ENCODE data around the gene TMUB1. TPM values are rescaled to one million over a fixed set of nuclear protein-coding genes. Genes with fewer than 3 reads are reported as not detected.
A peak's percentile ranks its signal among the peaks of the same experiment; 100 is the strongest.

TMUB1 gene
- total and polyA plus RNA-seq, 9 of the 15 experiments (the other 6 are each of a cell fraction or from before 2014, with no cell fraction given): 0.14 to 241 (median 74.1) TPM

DNA sequence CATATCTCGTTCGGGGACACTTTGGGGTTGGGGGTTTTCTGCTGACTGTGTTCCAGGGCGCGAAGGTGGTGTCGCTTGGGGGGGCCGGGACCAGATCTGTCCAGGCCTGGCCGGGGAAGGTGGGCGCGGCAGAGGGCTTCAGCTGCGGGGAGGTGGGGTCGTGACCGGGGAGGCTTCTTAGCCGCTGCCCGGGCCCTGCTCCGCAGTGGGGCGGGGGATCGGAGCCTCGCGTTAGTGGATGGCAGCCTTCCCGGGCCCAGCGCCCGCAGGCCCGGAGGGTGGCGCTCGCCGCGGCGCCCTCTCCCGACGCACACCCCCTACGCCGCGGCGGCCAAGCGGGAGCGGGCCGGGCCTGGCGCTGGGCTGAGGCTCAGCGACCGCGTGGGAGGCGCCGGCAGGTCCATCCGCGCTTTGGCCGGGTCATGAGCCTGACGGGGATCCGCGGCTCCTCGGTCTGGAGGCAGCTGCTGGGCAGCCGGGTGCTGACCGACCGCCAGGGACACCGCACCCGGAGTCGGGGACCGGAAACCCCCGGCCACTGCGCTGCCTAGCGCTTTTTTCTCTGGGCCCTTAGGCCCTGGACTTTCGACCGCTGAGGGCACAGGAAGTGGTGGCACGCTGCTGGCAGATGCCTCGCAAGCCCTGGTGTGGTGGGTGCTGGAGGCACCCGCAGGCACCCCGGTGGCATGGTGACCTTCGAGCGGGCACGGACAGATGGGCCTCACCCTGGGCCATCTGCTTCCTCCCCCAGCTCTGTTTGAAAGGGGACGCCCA, 4.1 kb upstream of the TMUB1 start:
- POLR2A ChIA-PET: interaction anchor here (0.6 to 1.4 kb wide), 8 partner anchors 8 to 108 kb away, joined by 3 to 4 read pairs (median 3); partner anchors contain the start of gene ABCB8
- peak overlapping the region; percentile 29; the same call in 1 of the 2 replicates for H2AFZ ChIP-seq (ENCODE audit: low read depth, low read length)
- TF ChIP-seq PHF20 (IDR thresholded peaks at IDR 0.05; ENCODE audit: partially characterized antibody): peak; percentile 39
- TF ChIP-seq PYGO2 (tag; IDR thresholded peaks at IDR 0.05): no peak
- no peak for TF ChIP-seq CBX2 (IDR thresholded peaks at IDR 0.05; ENCODE audit: insufficient read depth, low read length, poor library complexity, severe bottlenecking)
- TF ChIP-seq ZNF174 (CRISPR knock-in tag; IDR thresholded peaks at IDR 0.05): no peak
- TF ChIP-seq, protein P1, sequence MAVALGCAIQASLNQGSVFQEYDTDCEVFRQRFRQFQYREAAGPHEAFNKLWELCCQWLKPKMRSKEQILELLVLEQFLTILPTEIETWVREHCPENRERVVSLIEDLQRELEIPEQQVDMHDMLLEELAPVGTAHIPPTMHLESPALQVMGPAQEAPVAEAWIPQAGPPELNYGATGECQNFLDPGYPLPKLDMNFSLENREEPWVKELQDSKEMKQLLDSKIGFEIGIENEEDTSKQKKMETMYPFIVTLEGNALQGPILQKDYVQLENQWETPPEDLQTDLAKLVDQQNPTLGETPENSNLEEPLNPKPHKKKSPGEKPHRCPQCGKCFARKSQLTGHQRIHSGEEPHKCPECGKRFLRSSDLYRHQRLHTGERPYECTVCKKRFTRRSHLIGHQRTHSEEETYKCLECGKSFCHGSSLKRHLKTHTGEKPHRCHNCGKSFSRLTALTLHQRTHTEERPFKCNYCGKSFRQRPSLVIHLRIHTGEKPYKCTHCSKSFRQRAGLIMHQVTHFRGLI (CRISPR knock-in tag; IDR thresholded peaks at IDR 0.05): no peak
- TF ChIP-seq ERF (CRISPR knock-in tag; IDR thresholded peaks at IDR 0.05): no peak
- TF ChIP-seq STAT5A (IDR thresholded peaks at IDR 0.05; ENCODE audit: borderline replicate concordance, low read length): no peak
- peak; percentile 85 for TF ChIP-seq SMAD4 (CRISPR knock-in tag; conservative IDR thresholded peaks at IDR 0.05)
- TF ChIP-seq ZNF408 (CRISPR knock-in tag; IDR thresholded peaks at IDR 0.05; ENCODE audit: low read depth): no peak
- TF ChIP-seq ZBTB8A (IDR thresholded peaks at IDR 0.05; ENCODE audit: partially characterized antibody): no peak
- TF ChIP-seq TCFL5 (CRISPR knock-in tag; conservative IDR thresholded peaks at IDR 0.05): no peak
- TF ChIP-seq NFYB (IDR thresholded peaks at IDR 0.05; ENCODE audit: extremely low read depth, insufficient read length): no peak
- 0 out of 2 replicates have a peak, but pooled peaks have one; percentile 9 for TF ChIP-seq CBFA2T2 (conservative IDR thresholded peaks at IDR 0.05)
- peak; percentile 87 for TF ChIP-seq CXXC5 (CRISPR knock-in tag; IDR thresholded peaks at IDR 0.05)
- TF ChIP-seq ZNF12 (CRISPR knock-in tag; IDR thresholded peaks at IDR 0.05): no peak
- TF ChIP-seq ZC3H4 (CRISPR knock-in tag; IDR thresholded peaks at IDR 0.05; ENCODE audit: borderline replicate concordance): no peak
- peak; percentile 95 for TF ChIP-seq HNRNPL (IDR thresholded peaks at IDR 0.05; ENCODE audit: low read depth, low read length)
- TF ChIP-seq MAFG (tag; conservative IDR thresholded peaks at IDR 0.05): no peak
- TF ChIP-seq XRCC3 (IDR thresholded peaks at IDR 0.05): no peak
- no peak for TF ChIP-seq MAFF (IDR thresholded peaks at IDR 0.05; ENCODE audit: low read length)
- no peak for TF ChIP-seq FOXM1 (IDR thresholded peaks at IDR 0.05; ENCODE audit: low read depth)
- no peak for TF ChIP-seq FOXM1 (CRISPR knock-in tag; IDR thresholded peaks at IDR 0.05; ENCODE audit: low read depth)
- TF ChIP-seq KDM4B (IDR thresholded peaks at IDR 0.05; ENCODE audit: borderline replicate concordance in 2 of 2, low read depth in 1 of 2): no peak

More for the DNA sequence above, 4.1 kb upstream of the TMUB1 start:
- peaks cover 47% of the 10 kb centered on the region; the same call in 2 of the 3 replicates for H3K36me3 ChIP-seq (ENCODE audit: control insufficient read depth, insufficient read depth, low read length)
- CTCF ChIA-PET (ENCODE audit: low intra/inter-chr PET ratio): interaction anchor here (0.8 to 1.7 kb wide), 2 partner anchors 21 to 23 kb away, joined by 4 read pairs; no protein-coding TSS in a partner anchor
- intact Hi-C loops (cut with micrococcal nuclease): loop anchor here (1.0 to 10.0 kb wide), 2 partner anchors 85 to 773 kb away; no protein-coding TSS in a partner anchor
- peaks cover 68% of the 10 kb centered on the region for H3K79me2 ChIP-seq (ENCODE audit: control insufficient read depth, insufficient read depth, low read length)
- FAIRE-seq (no peak), DNase-seq (ENCODE audit: extremely low read depth in 1 of 4, low spot score in 3 of 4) (peak; percentile 76 to 80 (median 79)), ATAC-seq (peak; percentile 71)
- no peaks in the 10 kb centered on the region for H3K9me3 ChIP-seq (replicated peaks; ENCODE audit: control insufficient read depth, insufficient read depth, low read depth, low read length)
- no TSS peak for BruUV-seq (replicated peaks)
- WGBS (ENCODE audit: insufficient coverage, low coverage, missing lambda C conversion rate): 2% methylated on average over 70 of the region's 70 CpGs
- H3K4me2 ChIP-seq (ENCODE audit: insufficient read depth, low read length): peak overlapping the region; percentile 88
- peak overlapping the region; percentile 81 for H3K27ac ChIP-seq (ENCODE audit: extremely low read depth, low read depth, low read length)
- H4K20me1 ChIP-seq (replicated peaks; ENCODE audit: control insufficient read depth, insufficient read depth, low read length): peaks cover 44% of the 10 kb centered on the region
- peak overlapping the region; percentile 67 for H3K4me3 ChIP-seq
- in situ Hi-C loops (cut with MboI): no loop called here
- H3K27me3 ChIP-seq (ENCODE audit: control insufficient read depth in 2 of 2, insufficient read depth in 2 of 2, low read length in 2 of 2): no peaks in the 10 kb centered on the region
- H3K9ac ChIP-seq (ENCODE audit: insufficient read depth in 1 of 2, low read depth in 2 of 2, low read length in 2 of 2): peak overlapping the region; percentile 84 to 98
- H3K4me1 ChIP-seq (replicated peaks in 1 of 2; ENCODE audit: control insufficient read depth in 2 of 2, insufficient read depth in 2 of 2, low read length in 2 of 2): peaks cover 41 to 73% of the 10 kb centered on the region in 2 experiments
- peaks cover 9% of the 10 kb centered on the region for H3K9me1 ChIP-seq (ENCODE audit: control insufficient read depth, insufficient read depth, low read length)

Measured in K562 (cell line).